ENCODE results near the gene RASGEF1C.

The RASGEF1C gene

DNA sequence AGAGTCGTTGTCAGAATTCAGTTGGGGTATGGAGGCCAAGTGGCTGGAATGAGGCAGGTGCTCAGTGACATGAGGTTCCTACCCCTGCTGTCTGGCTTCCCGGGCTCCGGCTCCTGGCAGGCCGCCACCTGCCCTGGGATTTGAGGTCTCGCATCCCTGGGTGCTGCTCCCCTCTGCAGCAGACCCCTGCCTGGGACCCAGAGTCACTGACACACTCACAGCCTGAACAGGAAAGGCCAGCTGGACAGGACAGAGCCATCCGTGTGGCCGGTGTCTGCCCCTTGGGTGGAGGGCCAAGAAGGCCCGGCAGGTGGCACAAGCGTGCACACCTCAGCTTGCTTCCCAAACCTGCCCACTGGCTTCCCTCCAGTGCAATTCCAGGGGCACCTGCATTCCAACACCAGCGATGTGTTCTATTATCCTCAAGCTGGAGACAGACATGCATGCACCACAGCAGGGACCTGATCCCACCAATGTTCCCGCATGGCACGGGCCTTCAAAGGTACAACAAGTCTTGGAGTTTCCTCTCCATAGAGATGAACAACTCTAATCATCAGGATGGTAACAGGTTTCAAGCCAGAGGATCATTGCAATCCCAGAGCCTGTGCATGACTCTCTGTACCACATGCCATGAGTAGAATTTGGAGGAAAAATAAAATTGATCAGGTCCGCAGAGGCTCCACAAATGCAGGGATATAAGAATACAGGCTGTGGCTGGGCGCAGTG lies 91.8 kb downstream of the RASGEF1C start:
- no peaks in the 10 kb centered on the region for H3K9me3 ChIP-seq (ENCODE audit: insufficient read depth, low read length)
- H3K36me3 ChIP-seq (ENCODE audit: insufficient read depth, insufficient read length, low read length), result no peaks in the 10 kb centered on the region
- H3K27me3 ChIP-seq (ENCODE audit: insufficient read depth, insufficient read length), result no peaks in the 10 kb centered on the region
- no peak for TF ChIP-seq ZNF274 (IDR thresholded peaks at IDR 0.05; ENCODE audit: low read depth, low read length)
- TF ChIP-seq YY1 (IDR thresholded peaks at IDR 0.05; ENCODE audit: insufficient read depth, insufficient read length), result no peak
- no peak for TF ChIP-seq SUZ12 (IDR thresholded peaks at IDR 0.05; ENCODE audit: extremely low read depth, insufficient read depth, insufficient read length)
- no peak overlapping the region for H3K9ac ChIP-seq (ENCODE audit: insufficient read length, low read depth)
- no peak overlapping the region for H3K4me3 ChIP-seq (ENCODE audit: insufficient read length, low read depth)
- peaks cover 7% of the 10 kb centered on the region for H3K4me1 ChIP-seq (ENCODE audit: insufficient read depth, insufficient read length)
- DNase-seq (ENCODE audit: low read depth, low spot score), result no peak

DNA sequence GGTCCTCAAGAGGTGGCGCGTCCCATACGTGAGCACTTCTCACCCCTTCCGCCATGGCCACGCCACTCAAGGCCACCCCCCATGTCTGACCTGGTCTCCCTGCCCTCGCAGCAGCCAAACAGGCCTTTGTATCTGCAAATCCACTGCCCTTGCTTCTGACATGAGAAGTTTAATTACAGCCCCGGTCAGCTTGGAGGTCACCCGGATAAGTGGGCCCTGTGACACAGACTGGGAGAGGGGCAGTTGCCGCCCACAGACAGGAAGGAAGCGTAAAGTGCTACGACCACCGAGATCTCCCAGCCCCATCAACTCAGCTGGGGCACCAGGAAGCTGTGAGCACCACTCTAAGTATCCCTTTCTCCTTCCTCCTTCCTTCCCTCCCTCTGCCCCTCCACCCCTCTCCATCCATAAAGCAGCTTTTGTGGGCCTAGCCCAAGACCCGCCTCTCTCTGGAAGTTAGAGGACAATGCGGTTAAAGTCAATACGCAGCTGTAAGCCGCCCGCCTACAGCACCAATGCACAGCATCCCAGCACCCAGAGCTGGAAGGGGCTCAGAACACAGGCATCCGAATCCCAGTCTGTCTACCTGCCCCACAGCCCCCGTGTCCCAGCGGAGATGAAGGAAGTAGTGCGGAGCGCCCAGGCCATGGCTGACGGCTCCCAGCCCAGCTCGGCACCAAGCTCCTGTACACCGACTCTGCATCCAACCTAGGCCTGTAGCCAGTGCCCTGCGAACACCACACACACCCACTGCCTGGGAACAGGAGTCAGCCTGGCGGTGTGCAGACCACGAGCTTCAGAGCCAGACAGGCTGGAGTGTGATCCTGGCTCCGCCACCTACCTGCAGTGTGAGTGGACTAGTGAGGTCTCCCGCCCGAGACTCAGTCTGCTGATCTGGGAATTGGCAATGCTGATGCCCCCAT lies 92.7 kb downstream of the RASGEF1C start:
- Histone ChIP-seq H3K27me3 (ENCODE audit: insufficient read depth, insufficient read length) (no peaks in the 10 kb centered on the region), H3K9ac (ENCODE audit: insufficient read length, low read depth) (peak overlapping the region; percentile 21), H3K4me1 (ENCODE audit: insufficient read depth, insufficient read length) (peaks cover 7% of the 10 kb centered on the region), H3K9me3 (ENCODE audit: insufficient read depth, low read length) (no peaks in the 10 kb centered on the region), H3K36me3 (ENCODE audit: insufficient read depth, insufficient read length, low read length) (no peaks in the 10 kb centered on the region), H3K4me3 (ENCODE audit: insufficient read length, low read depth) (no peak overlapping the region)
- no peak for TF ChIP-seq YY1 (IDR thresholded peaks at IDR 0.05; ENCODE audit: insufficient read depth, insufficient read length)
- DNase-seq (ENCODE audit: low read depth, low spot score), result no peak

DNA sequence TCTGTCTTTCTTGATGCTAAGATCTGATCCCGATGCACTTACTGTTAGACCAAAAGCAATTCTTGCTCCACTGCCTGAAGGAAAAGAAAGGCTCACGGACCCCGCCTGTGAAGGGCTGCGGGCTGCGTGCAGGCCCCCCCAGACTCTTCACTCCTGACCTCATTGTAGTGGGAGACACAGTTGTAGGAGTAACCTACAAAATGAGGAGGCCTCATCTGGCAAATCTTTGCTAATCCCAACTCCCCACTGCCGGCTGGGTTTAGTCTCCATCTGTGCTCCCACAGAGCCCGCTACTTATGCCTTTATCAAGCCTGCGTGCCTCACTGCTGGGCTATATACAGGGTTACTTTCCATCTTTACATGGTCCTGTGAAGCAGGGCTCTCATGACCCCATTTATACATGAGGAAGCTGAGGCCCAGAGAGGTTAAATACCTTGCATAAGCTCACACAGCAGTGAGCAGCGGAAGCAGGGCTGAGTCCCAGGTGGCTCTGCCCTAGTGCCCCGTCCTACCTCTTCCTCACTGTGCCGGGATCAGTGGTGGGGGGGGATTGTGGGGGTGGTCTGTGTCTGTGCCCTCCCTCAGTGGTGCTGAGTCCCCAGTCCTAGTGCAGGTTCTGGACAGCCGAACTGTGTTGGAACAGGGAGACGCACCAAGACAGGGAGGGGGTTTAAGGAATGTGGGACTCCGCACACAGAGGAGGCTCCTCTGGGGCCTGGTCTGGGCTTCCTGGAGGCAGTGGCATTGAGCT lies 93.5 kb downstream of the RASGEF1C start:
- no peak for DNase-seq (ENCODE audit: low read depth, low spot score)
- Histone ChIP-seq H3K4me3 (ENCODE audit: insufficient read length, low read depth) (no peak overlapping the region), H3K9ac (ENCODE audit: insufficient read length, low read depth) (no peak overlapping the region), H3K4me1 (ENCODE audit: insufficient read depth, insufficient read length) (peaks cover 7% of the 10 kb centered on the region), H3K27me3 (ENCODE audit: insufficient read depth, insufficient read length) (no peaks in the 10 kb centered on the region), H3K9me3 (ENCODE audit: insufficient read depth, low read length) (no peaks in the 10 kb centered on the region), H3K36me3 (ENCODE audit: insufficient read depth, insufficient read length, low read length) (no peaks in the 10 kb centered on the region)
- TF ChIP-seq ZNF274 (IDR thresholded peaks at IDR 0.05; ENCODE audit: low read depth, low read length) (no peak), SUZ12 (IDR thresholded peaks at IDR 0.05; ENCODE audit: extremely low read depth, insufficient read depth, insufficient read length) (no peak), YY1 (IDR thresholded peaks at IDR 0.05; ENCODE audit: insufficient read depth, insufficient read length) (no peak)

DNA sequence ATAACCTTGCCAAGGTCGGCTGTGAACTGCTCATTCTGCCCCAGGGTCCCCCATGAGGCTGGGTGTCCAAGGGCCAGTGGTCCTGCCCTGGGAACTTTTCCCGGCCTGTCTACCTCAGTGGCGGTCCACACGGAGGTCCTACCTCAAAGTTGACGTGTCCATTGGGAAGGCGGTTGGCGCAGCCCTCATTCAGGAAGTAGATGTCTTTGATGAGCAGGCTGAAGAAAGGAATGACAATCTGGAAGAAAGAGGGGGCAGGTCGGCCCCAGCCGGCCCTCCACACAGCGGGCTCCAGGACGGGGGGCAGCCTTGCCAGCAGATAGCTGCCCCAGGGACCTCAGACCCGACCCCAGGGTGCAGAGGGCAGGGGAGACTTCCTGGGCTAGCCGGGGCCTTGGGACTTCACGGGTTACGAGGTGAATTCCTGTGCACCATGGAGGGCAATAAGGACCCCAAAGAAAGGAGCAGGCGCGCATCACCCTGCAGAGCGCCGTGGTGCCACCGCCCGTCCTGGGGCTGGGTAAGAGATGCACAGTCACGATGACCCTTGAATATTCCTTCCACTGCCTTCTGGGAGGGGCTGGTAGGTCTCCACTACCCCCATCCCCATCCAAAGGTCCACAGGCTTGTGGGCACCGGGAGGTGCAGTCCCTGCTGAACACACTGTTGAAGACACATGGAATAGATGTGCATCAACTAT lies 94.6 kb downstream of the RASGEF1C start:
- DNase-seq (ENCODE audit: low read depth, low spot score), result no peak
- Histone ChIP-seq H3K4me3 (ENCODE audit: insufficient read length, low read depth) (no peak overlapping the region), H3K4me1 (ENCODE audit: insufficient read depth, insufficient read length) (peaks cover 7% of the 10 kb centered on the region), H3K27me3 (ENCODE audit: insufficient read depth, insufficient read length) (no peaks in the 10 kb centered on the region), H3K9ac (ENCODE audit: insufficient read length, low read depth) (no peak overlapping the region), H3K36me3 (ENCODE audit: insufficient read depth, insufficient read length, low read length) (no peaks in the 10 kb centered on the region), H3K9me3 (ENCODE audit: insufficient read depth, low read length) (no peaks in the 10 kb centered on the region)
- TF ChIP-seq SUZ12 (IDR thresholded peaks at IDR 0.05; ENCODE audit: extremely low read depth, insufficient read depth, insufficient read length) (no peak), YY1 (IDR thresholded peaks at IDR 0.05; ENCODE audit: insufficient read depth, insufficient read length) (no peak), ZNF274 (IDR thresholded peaks at IDR 0.05; ENCODE audit: low read depth, low read length) (no peak)

DNA sequence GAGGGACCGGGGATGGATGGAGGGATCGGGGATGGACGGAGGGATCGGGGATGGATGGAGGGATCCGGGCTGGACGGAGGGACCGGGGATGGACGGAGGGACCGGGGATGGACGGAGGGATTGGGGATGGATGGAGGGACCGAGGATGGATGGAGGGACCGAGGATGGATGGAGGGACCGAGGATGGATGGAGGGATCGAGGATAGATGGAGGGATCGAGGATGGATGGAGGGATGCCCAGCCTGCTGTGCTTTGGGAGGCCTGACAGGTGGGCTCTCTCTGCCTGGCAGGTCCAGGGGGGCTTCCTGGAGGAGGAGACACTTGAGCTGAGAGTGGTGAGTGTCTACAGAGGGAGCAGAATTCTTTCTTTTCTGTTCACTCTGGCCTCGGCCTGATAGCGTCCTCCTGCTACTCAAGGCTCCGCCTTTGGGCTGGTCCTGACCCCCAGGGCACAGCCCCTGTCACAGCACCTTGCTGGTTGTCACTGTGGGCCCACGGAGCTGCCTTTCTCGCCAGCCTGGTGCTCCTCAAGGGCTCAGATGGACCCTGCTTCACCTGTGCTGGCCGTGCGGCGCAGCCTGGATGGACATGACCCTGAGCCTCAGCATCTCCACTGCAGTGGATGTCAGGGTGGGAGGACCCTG lies 95.2 kb downstream of the RASGEF1C start:
- Histone ChIP-seq H3K27me3 (ENCODE audit: insufficient read depth, insufficient read length) (no peaks in the 10 kb centered on the region), H3K4me1 (ENCODE audit: insufficient read depth, insufficient read length) (peaks cover 7% of the 10 kb centered on the region), H3K9me3 (ENCODE audit: insufficient read depth, low read length) (no peaks in the 10 kb centered on the region), H3K4me3 (ENCODE audit: insufficient read length, low read depth) (no peak overlapping the region), H3K36me3 (ENCODE audit: insufficient read depth, insufficient read length, low read length) (no peaks in the 10 kb centered on the region), H3K9ac (ENCODE audit: insufficient read length, low read depth) (no peak overlapping the region)
- no peak for DNase-seq (ENCODE audit: low read depth, low spot score)
- TF ChIP-seq SUZ12 (IDR thresholded peaks at IDR 0.05; ENCODE audit: extremely low read depth, insufficient read depth, insufficient read length), result no peak
- no peak for TF ChIP-seq YY1 (IDR thresholded peaks at IDR 0.05; ENCODE audit: insufficient read depth, insufficient read length)
- TF ChIP-seq ZNF274 (IDR thresholded peaks at IDR 0.05; ENCODE audit: low read depth, low read length), result no peak

DNA sequence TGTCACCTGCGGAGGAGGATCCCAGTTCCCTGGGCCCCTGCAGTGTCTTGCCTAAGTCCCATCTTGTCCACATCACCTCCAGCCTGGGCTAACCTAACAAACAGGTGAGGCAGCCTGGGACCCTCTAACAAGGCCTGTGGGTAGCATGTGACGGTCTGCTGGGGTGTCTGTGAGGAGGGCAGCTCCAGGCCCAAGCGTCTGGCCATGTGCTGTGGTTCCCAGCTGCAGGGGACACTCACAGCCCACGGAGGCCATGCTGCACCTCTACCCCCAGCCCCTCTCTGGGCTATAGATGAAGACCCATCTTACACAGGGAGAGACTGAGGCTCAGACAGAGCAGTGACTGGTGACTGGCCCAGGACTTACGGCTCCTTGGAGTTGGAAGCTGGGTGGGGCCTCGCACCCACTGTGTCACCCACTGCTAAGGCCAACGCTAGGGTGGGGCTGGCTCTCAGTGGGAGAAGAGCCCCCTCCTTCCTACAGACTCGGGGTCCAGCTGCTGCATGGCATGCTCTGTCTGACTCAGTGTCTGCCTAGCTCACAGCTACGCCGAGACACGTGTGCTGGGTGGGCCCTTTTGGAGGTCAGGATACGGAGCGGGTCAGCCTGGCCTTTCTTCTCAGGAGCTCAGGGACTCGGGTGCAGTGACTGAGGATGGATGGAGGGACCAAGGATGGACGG lies 96.7 kb downstream of the RASGEF1C start:
- Histone ChIP-seq H3K27me3 (ENCODE audit: insufficient read depth, insufficient read length) (no peaks in the 10 kb centered on the region), H3K9me3 (ENCODE audit: insufficient read depth, low read length) (peaks cover 6% of the 10 kb centered on the region), H3K4me1 (ENCODE audit: insufficient read depth, insufficient read length) (peaks cover 7% of the 10 kb centered on the region), H3K36me3 (ENCODE audit: insufficient read depth, insufficient read length, low read length) (no peaks in the 10 kb centered on the region), H3K9ac (ENCODE audit: insufficient read length, low read depth) (no peak overlapping the region), H3K4me3 (ENCODE audit: insufficient read length, low read depth) (no peak overlapping the region)
- no peak for DNase-seq (ENCODE audit: low read depth, low spot score)
- TF ChIP-seq SUZ12 (IDR thresholded peaks at IDR 0.05; ENCODE audit: extremely low read depth, insufficient read depth, insufficient read length), result no peak
- no peak for TF ChIP-seq ZNF274 (IDR thresholded peaks at IDR 0.05; ENCODE audit: low read depth, low read length)
- no peak for TF ChIP-seq YY1 (IDR thresholded peaks at IDR 0.05; ENCODE audit: insufficient read depth, insufficient read length)

Data from NT2/D1 (cell line).